Measurements from ENCODE around the gene TBL1X.

Gene TBL1X

DNA sequence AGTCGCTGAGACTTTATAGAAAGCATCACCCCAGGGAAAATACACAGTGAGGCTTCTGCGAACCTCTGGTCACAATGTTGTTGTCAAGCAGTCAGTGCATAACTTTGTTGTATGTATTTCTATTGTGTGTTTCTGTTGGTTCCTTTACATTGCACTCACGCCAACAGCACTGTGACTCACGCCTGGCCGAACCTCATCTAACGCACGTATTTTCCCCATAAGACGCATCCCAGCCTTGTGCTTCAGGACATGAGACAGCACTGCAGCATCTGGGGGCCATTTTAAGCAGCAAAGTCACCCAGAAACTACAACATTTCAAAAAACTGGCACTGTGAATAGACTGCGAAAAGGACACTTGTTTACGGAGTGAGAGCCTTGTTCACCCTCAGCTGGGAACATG lies 30.6 kb downstream of the TBL1X start:
- DNase-seq (ENCODE audit: low read depth, low spot score) = no peak

DNA sequence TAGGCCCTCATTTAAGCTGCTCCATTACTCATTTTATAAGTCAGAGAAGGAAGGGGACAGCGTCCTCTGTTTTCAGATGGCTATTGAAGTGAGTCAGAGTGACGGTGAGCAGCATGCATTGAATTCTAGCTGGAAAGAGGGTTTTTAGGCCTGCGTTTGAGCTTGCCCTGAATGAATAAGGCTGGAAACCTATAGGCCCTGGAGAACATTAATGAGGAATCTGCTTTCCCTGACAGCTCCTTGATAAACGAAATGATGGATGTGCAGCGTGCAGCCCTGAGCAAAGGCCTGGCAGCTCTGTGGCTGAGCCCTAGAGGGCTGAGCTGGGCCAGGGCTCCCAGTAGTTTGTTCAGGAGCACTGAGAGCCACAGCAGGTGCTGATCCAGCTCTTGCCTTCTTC lies 33.4 kb downstream of the TBL1X start:
- no peak for DNase-seq (ENCODE audit: low read depth, low spot score)

DNA sequence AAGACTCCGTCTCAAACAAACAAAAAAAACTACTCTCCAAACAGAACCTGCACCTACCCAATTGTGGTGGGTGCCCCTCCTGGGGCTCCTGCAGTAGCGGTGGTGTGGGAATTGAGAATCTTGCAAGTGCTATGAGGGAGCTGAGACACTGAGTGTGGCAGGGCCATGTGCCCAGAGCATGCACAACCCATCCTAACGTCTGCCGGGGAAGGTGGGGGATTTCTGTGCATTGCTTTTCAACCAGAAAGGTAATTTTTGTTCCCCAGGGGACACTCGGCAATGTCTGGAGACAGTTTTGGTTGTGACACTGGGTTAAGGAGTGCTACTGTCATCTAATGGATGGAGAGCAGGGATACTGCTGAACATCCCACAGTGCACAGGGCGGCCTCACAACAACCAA lies 35.7 kb downstream of the TBL1X start:
- no peak for DNase-seq (ENCODE audit: low read depth, low spot score)

DNA sequence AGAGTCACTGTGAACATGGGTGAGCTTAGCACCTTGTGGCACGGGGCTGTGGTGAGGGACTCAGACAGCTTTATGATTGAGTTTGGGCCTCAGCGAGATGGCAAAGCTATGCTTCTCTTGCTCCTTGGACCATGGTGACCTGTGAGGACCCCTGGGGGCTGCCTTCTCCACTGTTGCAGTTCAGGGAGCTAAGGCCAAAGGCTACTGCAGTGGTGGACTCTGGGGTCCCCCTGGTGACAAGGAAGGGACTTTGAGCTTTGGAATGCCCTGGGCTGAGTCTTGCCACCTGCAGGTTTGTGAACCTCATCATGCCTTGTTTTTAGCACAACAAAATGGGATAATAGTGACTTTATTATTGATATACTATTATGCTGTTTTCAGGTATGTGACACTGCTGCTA lies 36.5 kb downstream of the TBL1X start:
- no peak for DNase-seq (ENCODE audit: low read depth, low spot score)

DNA sequence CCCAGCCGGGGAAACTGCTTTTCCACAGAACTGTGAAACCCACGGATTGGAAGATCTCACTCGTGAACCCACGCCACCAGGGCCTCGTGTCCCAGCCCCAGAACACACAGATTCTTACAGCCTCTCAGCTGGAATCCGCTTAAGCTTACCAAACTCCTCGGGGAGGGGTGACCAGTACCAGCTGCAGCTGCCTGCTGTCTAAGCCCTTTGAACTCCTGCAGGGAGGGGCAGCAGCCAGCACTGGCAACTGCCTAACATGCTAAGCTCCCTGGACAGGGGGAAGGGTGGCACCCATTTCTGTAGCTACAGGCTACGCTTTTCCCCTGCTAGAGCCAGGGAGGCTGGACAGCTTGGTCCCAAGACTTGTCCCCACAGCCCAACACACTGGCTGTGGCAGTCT lies 38.4 kb downstream of the TBL1X start:
- no peak for DNase-seq (ENCODE audit: low read depth, low spot score)

DNA sequence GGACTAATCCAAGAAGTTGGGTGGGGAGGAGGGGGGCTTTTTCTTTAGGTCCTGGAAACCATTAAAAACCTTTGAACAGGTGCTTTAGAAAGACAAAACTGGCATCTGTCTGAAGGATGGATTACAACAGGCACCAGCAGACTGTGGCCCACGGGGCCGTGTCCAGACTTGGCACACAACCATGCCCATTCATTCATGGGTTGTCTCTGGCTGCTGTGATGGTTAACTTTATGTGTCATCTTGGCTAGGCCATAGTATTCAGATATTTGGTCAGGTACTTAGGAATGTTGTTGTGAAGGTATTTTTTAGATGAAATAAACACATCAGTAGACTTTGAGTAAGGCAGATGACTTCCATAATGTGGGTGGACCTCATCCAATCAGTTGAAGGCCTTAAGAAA lies 45.5 kb downstream of the TBL1X start:
- no peak for DNase-seq (ENCODE audit: low read depth, low spot score)

DNA sequence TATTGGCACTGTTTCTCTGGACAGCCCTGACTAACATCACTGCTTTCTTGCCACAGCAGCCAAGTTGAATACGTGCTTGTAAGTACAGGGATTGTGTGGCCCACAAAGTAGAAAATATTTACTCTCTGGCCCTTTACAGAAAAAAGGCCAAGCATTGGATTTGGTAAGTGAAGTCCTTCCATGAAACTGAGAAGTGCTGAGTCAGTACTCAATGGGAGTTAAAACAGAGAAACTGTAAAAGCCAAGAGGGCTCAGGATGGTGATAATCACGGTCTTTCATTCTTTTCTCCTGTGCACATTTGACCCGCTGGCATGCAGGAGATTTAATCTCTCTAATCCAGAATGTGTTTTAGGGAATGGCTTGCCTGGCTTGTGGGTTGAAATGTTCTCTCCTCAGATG lies 46.1 kb downstream of the TBL1X start:
- no peak for DNase-seq (ENCODE audit: low read depth, low spot score)

DNA sequence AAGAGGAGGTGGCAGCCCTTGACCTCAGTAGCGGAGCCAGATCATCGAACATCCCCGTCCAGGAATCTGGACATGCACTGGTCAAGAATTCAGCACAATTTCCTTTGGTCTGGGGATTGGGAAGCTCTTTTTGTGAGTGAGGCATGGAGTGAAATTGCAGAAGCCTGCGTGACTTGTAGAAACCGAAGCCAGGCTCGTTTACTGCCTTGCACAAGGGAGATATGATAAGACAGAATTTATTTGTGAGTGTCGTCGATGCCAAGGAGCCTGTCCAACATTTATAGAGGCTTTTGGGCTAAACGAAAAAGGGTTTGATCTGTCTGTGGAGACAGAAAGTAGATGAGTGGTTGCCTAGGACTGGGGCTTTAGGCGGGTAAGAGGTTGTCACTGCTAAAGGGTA lies 50.6 kb downstream of the TBL1X start:
- no peak for DNase-seq (ENCODE audit: low read depth, low spot score)

DNA sequence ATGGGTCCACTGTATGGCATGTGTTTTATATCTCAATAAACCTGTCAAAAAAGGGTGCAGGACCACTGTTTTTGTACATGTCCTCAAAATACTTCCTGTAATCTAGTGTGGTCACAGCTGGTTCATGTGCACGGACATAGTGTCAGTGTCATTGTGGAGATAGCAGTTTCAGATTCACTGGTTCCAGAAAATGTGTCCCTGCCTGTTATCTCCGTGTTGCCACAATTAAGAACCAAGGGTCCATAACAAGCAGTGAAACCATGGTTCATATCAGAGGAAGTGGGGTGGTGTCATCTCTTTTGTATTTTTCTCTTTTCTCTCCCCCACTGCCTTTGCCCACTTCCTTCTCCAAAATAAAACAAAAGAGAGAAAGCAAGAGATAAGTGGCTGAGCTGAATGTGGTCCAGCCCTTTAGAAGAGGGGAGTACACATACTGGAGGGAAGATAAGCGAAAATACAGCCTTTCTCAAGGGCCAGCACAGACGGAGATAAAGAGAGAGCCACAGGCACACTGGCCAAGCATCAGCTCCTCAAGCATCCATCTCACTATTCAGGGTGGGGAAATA lies 51.2 kb downstream of the TBL1X start:
- no peak for DNase-seq (ENCODE audit: low read depth, low spot score)

DNA sequence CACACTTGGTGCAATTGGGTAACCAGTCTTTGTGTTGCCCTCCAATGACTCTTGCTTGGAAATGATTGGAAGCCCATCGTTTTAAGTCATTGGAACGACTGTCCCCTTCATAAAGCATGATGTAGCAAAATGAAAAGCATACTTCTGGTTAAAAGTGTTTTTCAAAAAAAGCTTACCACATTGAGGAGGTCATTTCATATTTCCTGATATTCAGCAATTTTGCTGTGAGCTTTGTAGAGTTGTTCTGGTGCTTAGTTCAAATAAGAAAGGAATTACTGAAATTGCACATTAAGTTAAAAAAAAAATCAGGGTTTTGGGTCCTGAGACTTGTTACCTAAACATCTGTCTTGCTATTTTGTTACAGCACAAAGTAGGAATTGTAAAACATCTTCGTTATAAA lies 51.8 kb downstream of the TBL1X start:
- DNase-seq (ENCODE audit: low read depth, low spot score) = no peak

DNA sequence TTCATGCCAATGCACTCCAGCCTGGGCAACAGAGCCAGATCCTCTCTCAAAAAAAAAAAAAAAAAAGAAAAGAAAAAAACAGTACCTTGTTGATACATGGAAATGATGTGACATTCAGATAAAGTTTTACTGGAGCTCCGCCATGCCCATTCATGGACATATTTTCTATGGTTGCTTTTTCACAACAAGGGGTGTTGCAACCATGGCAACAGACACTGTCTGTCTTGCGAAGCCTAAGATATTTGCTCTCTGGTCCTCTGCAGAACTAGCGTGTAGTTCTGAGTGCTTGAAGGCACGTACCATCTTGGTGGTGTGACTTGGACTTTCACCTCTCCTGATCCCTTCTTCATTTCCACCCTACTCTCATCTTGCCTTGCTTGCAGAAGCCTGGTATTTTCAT lies 53.2 kb downstream of the TBL1X start:
- no peak for DNase-seq (ENCODE audit: low read depth, low spot score)

DNA sequence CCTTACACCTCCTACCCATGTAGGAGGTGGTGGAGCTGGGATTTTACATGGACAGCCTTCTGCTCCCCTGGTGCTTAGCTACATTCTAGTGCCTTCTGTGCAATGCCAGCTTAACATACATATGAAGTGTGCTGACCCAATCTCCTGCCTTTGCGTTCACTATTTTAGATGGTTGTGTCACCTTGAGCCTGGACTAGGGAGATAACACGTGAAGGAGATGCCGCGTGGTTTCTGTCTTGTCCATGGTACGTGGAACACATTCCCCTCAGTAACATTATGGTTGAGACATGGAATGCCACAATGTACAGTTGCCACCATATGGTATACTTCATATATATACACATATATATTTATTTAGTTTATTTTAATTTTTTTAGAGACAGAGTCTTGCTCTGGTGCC lies 54.0 kb downstream of the TBL1X start:
- no peak for DNase-seq (ENCODE audit: low read depth, low spot score)

DNA sequence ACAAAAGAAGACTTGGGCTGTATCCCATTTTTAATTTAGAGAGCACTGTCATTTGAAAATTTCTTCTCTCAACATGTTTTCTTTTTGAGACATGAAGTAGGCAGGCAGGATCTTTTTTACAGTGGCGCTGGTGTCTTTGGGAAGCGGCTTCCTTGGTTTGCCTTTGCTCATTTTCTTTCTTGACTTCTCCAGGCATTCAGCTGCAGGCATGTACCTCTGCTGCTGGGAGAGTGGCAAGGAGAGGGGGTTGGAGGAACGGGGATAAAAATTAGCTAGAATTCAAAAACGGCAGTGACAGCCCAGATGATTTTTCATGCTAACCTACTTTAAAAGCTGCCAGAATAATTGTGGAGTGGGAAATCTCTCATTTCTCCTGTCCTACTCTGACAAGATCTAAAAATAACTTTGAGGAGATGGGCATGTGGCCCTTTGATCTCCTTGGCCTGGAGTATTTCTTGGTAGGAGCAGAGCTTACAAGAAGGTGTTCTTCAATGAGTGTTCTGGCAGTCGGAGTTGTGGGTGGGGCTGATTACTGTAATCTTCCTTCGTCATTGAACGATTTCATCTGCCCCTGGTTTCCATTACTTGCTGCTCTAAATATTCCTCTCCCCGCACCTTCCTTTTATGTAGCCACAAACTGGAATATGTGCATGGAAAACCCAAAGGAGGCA lies 54.8 kb downstream of the TBL1X start:
- no peak for DNase-seq (ENCODE audit: low read depth, low spot score)

DNA sequence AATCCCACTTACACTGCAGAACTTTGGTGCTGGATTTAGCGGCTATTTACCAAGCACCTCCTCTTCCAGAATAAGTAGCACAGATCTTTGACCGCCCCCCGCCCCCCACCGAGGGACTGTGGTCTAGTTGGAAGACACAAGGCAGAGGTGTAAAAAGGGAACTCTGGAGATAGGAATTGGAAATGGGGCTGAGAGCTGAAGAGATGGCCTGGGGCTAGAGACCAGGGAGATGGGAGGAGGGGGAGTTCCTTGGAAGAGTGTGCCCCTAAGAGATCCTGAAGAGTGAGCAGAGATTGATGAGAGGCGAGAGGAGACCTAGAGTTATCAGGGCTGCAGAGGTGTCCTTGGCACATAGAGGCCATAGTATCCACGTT lies 55.3 kb downstream of the TBL1X start:
- no peak for DNase-seq (ENCODE audit: low read depth, low spot score)

DNA sequence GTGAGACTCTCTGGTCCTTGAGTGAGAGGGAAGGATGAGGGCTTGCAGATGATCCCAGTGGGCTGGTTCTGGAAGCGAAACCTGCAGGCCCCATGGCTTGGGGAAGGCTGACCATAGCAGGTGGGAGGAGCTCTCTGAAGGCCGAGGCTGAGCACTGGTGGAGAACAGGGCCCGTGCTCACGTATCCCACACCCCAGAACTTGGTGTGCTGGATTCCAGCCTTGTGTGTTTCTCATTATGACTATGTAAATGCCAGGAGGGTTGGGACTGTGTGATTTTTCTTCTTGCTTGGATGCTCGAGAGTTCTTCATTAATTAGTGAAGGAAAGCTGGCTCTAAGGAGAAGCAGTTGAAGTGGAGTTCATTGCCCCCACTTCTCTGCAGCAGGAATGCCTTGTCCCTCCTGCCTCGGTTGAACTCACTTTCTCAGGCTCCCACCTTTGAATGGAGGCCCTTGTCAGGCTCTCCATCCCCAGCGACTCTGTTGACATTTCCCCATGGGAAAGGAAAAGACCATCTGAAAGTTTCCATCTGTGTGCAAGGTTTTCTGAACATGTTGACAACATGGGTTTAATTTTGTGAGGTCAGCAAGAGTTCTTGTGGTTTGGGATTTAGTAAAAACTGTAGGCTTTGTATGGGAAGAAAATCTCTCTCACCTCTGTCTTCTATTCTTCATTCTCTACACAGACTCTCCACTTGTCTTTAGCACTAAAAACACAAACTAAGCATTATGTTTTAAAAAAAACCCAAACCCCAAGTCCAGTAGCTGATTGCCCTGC lies 57.7 kb downstream of the TBL1X start:
- no peak for DNase-seq (ENCODE audit: low read depth, low spot score)

DNA sequence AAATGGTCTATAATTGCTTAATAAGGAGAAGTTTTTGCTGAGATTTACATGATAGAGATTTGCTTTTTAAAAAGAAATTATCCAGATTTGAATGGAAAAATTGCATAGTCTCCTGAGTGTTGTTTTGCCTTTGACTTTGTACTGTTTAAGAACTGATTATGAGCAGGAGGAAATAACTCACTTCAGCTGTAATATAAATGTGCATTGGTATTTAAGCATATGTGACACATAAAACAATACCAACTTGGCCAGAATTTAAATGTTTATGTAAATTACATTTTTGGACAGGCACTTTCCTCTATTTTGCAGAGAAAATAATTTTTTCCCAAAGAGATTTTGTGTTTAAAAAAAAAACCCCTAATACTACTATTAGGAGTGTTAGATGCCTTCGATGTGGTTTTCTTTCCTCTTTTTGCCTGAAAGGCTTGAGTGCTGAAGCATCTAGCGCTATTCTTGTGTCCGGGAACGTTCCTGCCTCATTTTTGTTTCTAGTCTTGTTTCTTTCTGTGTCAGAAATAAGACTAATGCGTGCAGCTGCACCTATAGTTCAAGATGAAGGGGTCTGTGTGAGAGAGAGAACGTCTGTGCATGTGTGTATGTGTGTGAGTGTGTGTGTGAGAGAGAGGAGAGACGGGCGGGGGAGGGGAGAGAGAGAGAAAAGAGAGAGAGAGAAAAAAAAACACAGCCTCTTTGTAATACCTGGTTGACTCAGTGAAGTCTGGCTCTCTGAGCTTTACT lies 60.8 kb downstream of the TBL1X start:
- DNase-seq (ENCODE audit: low read depth, low spot score) = no peak

DNA sequence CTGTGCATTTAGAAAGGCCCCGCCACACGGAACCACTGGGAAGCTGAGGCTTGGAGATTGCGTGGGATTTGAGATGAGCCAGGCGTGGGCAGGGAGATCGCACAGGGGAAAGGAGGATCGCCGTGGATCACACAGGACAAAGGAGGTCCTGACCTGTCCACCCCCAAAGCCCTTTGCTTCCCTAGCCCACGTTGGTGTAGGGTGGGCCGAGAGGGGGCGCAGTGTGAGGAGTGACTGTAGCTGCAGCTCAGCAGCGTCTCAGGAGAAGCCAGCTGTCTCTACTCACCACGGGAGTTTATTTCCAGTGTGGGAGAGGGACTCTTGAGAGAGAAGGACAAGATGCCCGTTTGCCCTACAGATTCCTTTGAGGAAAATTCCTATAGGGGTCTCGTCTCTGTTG lies 62.1 kb downstream of the TBL1X start:
- no peak for DNase-seq (ENCODE audit: low read depth, low spot score)

DNA sequence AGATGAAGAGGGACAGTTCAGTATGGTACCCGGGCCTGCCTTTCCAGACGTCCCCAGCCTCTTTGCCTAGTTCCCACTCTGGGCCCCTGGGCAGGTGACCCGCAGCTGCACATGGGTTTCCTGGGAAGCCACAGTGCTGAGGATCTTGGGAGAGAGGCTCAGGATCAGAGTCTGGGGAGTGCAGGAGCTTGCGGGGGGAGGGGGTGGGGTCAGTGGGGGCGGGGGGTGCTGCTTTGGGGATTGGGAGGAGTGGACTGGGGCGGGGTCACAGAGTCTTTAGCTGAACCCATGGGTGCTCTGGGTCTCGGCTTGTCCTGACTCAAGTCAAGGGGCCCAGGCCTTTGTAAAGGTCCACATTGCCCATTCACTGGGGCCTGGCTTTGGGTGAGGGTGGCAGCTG lies 63.6 kb downstream of the TBL1X start:
- no peak for DNase-seq (ENCODE audit: low read depth, low spot score)

DNA sequence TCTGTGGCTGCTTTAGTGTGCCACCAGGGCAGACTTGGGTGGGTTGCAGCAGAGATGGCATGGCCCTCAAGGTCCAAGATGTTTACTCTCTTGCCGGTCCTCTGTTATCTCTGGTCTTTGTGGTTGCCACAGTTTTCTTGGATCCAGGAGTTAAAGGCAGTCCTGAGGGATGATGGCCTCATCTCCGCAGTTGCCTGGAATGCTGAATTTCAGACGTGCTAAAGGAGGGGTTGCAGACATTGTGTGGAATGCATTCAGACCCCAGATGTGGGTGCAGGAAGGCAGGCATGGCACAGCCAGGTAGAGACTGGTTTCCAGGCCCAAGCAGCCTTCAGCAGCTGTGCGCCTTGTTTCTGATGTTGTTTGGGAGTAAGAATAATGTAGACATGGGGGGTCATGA lies 64.4 kb downstream of the TBL1X start:
- DNase-seq (ENCODE audit: low read depth, low spot score) = no peak

DNA sequence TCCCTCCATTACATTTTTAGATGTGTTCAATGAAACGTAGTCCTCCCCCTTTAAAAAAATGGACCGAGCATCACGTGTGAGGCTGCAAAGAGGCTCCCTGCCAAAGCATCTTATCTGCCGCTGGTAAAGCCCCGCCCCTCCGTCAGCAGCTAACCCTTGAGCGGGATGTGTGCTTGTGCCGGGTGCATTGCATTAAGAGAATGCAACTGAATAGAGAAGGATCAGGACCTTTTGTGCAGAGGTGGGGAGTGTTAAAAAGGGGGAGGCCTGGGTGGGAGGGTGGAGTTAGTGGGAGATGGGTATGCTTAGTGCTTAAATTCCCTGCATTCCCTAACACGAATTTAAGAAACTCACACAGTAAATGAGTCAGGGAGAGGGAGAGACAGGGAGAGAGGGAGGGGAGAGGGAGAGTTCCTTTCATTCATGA lies 66.0 kb downstream of the TBL1X start:
- peak; percentile 1 for DNase-seq (ENCODE audit: low read depth, low spot score)

DNA sequence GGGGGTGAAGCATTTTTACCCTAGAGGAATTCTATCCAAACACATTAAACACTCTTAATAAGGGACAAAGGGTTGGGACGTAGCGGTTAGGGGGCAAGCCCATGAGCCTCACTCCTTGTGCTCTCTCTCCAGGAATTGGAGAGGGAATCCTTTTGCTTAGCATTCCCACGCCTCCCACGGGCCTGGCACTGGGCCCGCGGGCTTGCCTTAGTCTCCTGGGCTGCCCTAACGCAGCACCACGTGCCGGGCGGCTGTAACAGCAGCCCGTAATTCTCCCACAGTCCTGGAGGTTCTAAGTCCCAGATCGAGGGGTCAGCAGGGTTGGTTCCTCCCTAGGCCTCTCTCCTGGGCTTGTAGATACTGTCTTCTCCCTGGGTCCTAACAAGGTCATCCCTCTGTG lies 67.5 kb downstream of the TBL1X start:
- no peak for DNase-seq (ENCODE audit: low read depth, low spot score)

DNA sequence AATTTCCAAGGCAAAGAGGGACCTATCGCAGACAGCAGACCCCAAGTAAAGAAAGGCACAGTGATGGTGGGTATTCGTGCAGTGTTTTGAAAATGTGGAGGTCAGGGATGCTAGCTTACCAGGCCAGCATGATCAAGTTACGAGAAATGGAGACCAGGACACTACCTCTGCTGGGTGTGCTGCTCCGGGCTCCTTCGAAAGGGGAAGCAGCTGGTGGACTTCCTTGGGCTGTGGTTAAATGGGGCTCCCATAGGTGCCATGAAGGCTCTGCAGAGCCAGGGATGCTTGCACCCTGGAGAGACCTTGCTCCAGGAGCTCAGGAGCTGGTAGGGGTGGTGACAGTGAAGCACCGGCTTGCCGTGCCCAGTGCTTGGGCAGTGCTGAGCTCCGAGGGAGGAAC lies 68.8 kb downstream of the TBL1X start:
- no peak for DNase-seq (ENCODE audit: low read depth, low spot score)

DNA sequence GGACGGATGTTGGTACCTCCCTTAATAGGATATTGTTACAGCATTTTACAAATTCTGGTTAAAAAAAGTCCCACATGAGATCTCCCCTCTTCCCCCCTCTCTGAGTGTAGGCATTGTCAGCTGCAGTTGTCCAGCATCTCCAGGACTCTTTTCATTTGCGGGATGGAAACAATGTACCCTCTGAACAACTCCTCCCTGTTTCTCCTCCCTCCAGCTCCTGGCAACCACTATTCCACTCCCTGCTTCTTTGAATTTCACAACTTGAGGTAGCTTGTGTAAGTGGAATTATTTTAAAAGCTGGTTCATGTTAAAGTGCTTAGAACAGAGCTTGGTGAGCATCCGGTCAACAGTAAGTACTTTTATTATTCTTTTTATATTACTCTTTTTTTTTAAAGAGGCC lies 69.8 kb downstream of the TBL1X start:
- DNase-seq (ENCODE audit: low read depth, low spot score) = no peak
